ENCODE data around the gene FBXW4.

The FBXW4 gene

GRCh38 chr10:101691081-101691480 lies 3.9 kb downstream of the FBXW4 start:
- Histone ChIP-seq H3K4me3 (IDR thresholded peaks at IDR 0.05; ENCODE audit: insufficient read depth, low read depth, low read length) (no peak overlapping the region), H3K36me3 (ENCODE audit: insufficient read depth) (no peaks in the 10 kb centered on the region), H3K4me1 (ENCODE audit: low read depth, poor library complexity, severe bottlenecking) (peaks cover 30% of the 10 kb centered on the region), H3K27me3 (ENCODE audit: insufficient read depth, low read depth) (no peaks in the 10 kb centered on the region), H3K9ac (no peak overlapping the region), H3K4me2 (no peak overlapping the region), H3K79me2 (ENCODE audit: insufficient read depth, low read depth) (peaks cover 44% of the 10 kb centered on the region), H3K27ac (no peak overlapping the region), H4K20me1 (ENCODE audit: insufficient read depth) (no peaks in the 10 kb centered on the region), H2AFZ (ENCODE audit: low read depth) (no peak overlapping the region)
- no peak for TF ChIP-seq CTCF (conservative IDR thresholded peaks at IDR 0.05; ENCODE audit: low read depth, low read length)

GRCh38 chr10:101690461-101690860 lies 4.5 kb downstream of the FBXW4 start:
- TF ChIP-seq CTCF (conservative IDR thresholded peaks at IDR 0.05; ENCODE audit: low read depth, low read length), result no peak
- Histone ChIP-seq H3K9ac (no peak overlapping the region), H3K36me3 (ENCODE audit: insufficient read depth) (no peaks in the 10 kb centered on the region), H3K4me3 (IDR thresholded peaks at IDR 0.05; ENCODE audit: insufficient read depth, low read depth, low read length) (no peak overlapping the region), H4K20me1 (ENCODE audit: insufficient read depth) (no peaks in the 10 kb centered on the region), H2AFZ (ENCODE audit: low read depth) (no peak overlapping the region), H3K79me2 (ENCODE audit: insufficient read depth, low read depth) (peaks cover 44% of the 10 kb centered on the region), H3K27me3 (ENCODE audit: insufficient read depth, low read depth) (no peaks in the 10 kb centered on the region), H3K4me2 (no peak overlapping the region), H3K4me1 (ENCODE audit: low read depth, poor library complexity, severe bottlenecking) (peaks cover 24% of the 10 kb centered on the region), H3K27ac (no peak overlapping the region)

GRCh38 chr10:101687071-101687658 lies 7.8 kb downstream of the FBXW4 start:
- H3K4me1 ChIP-seq (ENCODE audit: low read depth, poor library complexity, severe bottlenecking), result peaks cover 21% of the 10 kb centered on the region
- no peak overlapping the region for H3K4me2 ChIP-seq
- no peaks in the 10 kb centered on the region for H3K36me3 ChIP-seq (ENCODE audit: insufficient read depth)
- no peak overlapping the region for H3K9ac ChIP-seq
- H3K79me2 ChIP-seq (ENCODE audit: insufficient read depth, low read depth), result peaks cover 25% of the 10 kb centered on the region; the same call in 1 of the 2 replicates
- no peaks in the 10 kb centered on the region for H3K27me3 ChIP-seq (ENCODE audit: insufficient read depth, low read depth)
- no peak overlapping the region for H3K27ac ChIP-seq
- no peak overlapping the region for H3K4me3 ChIP-seq (IDR thresholded peaks at IDR 0.05; ENCODE audit: insufficient read depth, low read depth, low read length)
- TF ChIP-seq CTCF (conservative IDR thresholded peaks at IDR 0.05; ENCODE audit: low read depth, low read length), result no peak
- no peak overlapping the region for H2AFZ ChIP-seq (ENCODE audit: low read depth)
- no peaks in the 10 kb centered on the region for H4K20me1 ChIP-seq (ENCODE audit: insufficient read depth)

GRCh38 chr10:101686133-101686925 lies 8.6 kb downstream of the FBXW4 start:
- H3K4me3 ChIP-seq (IDR thresholded peaks at IDR 0.05; ENCODE audit: insufficient read depth, low read depth, low read length), result no peak overlapping the region
- H4K20me1 ChIP-seq (ENCODE audit: insufficient read depth), result no peaks in the 10 kb centered on the region
- H3K4me1 ChIP-seq (ENCODE audit: low read depth, poor library complexity, severe bottlenecking), result peaks cover 16% of the 10 kb centered on the region
- no peak for TF ChIP-seq CTCF (conservative IDR thresholded peaks at IDR 0.05; ENCODE audit: low read depth, low read length)
- H3K27me3 ChIP-seq (ENCODE audit: insufficient read depth, low read depth), result no peaks in the 10 kb centered on the region
- H3K79me2 ChIP-seq (ENCODE audit: insufficient read depth, low read depth), result peaks cover 16% of the 10 kb centered on the region; the same call in 1 of the 2 replicates
- H3K4me2 ChIP-seq, result no peak overlapping the region
- no peak overlapping the region for H3K9ac ChIP-seq
- H3K27ac ChIP-seq, result no peak overlapping the region
- no peak overlapping the region for H2AFZ ChIP-seq (ENCODE audit: low read depth)
- H3K36me3 ChIP-seq (ENCODE audit: insufficient read depth), result no peaks in the 10 kb centered on the region

Data from KMS-11 (cell line).